C1 segment of cervical spinal cord (tissue), 14 donors: ENCODE measurements around the gene LRRC75A.
"Not testable (repeated sequence)": the region's sequence is repeated elsewhere in the genome, so short reads cannot be mapped to it uniquely, and the experiment has no call there.

ENCODE experiments used
- DNase-seq, 14 donors: peaks; one replicate each; lab custom pipeline; 2025; lab: John Stamatoyannopoulos, UW

Gene LRRC75A

DNA sequence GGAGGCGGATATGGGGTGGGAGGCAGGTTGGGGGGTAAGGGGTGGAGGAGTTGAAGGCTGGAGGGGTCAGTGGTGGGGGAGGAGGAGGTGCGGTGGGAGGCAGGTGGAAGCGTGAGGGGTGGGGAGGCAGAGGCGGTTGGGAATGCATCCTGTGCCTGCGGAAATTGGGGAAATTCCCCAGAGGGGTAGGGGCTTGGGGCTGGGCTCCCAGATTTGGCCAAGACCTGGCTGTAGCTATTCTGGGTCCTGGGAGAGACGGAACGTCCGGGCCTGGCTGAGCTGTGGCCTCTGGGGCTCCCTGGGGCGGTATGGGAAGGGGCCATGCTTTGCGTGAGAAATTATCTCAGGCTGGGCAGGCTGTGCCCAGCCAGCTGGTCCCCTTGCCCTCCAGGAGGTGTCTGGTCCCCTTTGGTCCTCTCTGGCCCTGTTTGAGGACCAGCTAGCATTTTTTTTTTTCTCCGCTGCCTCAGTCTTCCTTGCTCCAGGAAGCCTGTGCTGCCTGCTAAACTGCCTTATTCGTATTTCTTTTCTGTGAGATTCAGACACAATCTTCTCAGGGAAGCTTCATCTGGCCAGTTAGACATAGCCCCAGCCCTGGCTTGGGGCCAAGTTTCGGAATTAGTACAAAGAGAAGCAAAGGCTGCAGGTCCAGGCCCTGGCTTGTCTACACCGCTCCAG is 83.9 kb downstream of the LRRC75A start:
- peak in 10 of 14 donors; percentile 16 to 57 (median 37) for DNase-seq

DNA sequence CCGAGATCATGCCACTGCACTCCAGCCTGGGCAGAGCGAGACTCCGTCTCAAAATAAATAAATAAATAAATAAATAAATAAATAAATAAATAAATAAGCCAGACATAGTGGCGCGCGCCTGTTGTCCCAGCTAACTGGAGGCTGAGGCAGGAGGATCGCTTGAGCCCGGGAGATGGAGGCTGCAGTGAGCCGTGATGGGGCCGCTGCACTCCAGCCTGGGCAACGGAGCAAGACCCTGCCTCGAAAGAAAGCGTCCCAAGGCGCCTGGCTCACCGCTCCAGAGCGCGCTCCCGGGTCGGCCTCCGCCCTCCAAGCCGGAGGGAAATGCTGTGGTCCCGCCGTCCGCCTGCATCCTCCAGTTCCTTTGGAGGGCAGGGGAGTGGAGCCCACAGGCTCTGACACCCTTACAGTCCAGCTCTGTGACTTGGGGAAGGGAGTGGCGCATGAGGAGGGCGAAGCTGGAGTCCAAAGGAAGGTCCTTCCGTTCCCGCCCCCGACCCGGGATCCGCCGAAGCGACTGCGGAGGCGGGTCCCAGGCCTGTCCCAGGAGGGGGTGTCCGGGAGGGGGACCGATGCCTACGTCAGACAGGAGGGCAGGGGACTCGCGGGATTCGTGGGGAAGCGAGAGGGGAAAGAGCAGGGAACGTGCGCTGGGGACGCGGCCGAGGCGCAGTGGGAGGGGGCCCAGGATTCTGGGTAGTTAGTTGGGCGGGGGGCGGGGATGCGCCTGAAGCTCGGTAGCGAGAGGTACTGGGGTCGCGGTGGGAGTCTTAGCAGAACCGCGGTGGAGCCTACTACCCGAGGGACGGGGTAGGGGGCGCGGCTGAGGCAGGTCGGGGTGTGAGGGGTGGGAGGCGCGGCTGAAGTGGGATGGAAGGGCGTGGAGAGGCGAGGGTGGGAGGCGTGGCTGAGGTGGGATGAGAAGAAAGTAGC is 85.0 kb downstream of the LRRC75A start:
- DNase-seq: peak in 2 of 14 donors; percentile 7 to 15

- not testable (repeated sequence) for DNase-seq
Measured at GRCh38 chr17:16403847-16404246, 88.1 kb downstream of the LRRC75A start.

DNA sequence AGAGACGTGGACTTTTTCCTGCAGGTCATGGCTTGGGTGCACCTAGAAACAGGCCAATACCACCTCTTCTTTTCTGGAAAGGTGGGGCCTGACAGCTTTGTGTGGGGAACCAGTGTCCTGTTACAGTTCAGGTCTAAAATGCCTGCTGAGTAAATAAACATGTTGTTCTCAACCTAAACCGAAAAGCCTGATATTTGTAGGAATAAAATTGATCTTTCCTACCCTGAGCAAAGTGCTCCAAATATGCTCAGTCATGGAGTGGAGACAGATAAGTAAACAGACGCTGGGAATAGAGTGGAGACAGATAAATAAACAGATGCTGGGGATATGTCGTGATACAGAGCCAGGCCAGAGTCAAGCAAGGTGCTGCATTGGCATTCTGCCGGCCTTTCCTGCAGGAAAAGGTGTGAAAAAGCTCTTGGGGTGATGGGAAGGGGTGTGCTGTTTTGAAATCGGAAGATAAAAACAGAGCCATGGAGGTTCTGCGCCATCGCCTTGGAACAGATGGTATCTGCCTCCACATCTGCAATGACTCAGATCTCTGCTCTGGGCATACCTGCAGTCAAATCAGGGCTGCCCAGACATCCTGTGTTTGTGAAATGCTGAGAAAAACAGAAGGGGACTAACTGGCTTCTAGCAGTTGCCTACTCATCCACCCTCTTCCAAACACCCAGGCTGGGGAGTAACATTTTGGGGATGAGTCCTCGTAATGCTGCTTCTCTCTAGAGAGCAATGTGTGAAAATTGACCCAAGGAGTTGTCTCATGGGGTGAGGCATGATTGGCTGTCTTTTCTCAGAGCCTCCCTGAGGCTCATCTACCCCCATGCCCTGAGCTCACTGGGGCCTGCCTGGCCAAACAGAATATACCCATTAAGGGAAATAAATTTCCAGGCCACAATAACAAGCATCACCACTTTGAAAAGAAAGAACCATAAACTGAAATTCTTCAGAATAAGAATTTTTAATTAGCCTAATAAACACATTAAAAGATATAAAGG is 93.4 kb downstream of the LRRC75A start:
- no peak for DNase-seq

DNA sequence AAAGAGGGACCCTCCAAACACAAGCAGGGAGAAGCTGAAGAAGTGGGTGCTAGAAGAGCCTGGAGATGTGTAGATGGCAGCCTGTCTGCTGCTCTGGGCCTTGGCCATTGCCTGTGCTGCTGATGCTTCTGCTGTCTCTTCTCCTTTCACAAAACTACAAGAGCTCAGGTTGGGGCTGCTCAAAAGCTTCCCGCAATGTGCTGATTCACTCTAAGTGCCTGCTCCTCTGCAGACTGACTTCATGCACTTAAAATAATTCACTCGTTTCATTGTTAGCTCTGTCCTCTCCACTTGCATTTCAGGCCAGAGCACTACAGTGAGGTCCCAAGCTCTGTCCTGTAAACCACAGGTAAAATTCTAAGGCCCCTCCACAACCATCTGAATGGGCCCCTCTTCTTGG is 95.3 kb downstream of the LRRC75A start:
- DNase-seq: not testable (repeated sequence)

GRCh38 chr17:16395887-16396286 is 96.1 kb downstream of the LRRC75A start:
- DNase-seq: peak in 1 of 14 donors; percentile 54

DNA sequence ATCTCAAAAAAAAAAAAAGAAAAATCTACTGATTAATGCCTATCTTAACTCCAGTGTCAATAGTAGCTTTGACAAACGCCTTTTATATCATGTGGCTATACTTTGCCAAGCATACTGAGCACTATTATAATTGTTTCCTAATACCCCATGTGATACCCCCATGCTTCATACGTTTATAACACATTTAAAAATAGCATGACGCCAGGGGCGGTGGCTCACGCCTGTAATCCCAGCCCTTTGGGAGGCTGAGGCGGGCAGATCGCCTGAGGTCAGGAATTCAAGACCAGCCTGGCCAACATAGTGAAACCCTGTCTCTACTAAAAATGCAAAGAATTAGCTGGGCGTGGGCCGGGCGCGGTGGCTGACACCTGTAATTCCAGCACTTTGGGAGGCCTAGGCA is 99.5 kb downstream of the LRRC75A start:
- not testable (repeated sequence) for DNase-seq
